WTC11 (cell line): ENCODE results near the gene TIAM2. TPM values are rescaled to one million over a fixed set of nuclear protein-coding genes. Genes with fewer than 3 reads are reported as not detected.
A peak's percentile ranks its signal among the peaks of the same experiment; 100 is the strongest.

ENCODE experiments used
- ATAC-seq: fragments of 200-7000 bp; cut with Tn5 transposase; 2 replicates; pipeline ENCODE4 v1.10.0; 2021; ENCODE audit warnings: mild to moderate bottlenecking, moderate library complexity
- CTCF ChIA-PET: fragments of 300-600 bp; sonication (Branson Sonifier 250); formaldehyde crosslinking; loops from one replicate; lab custom pipeline; 2021; ENCODE audit warnings: antibody characterized with exemption; lab: Charles Lee
- POLR2A ChIA-PET: fragments of 350-600 bp; sonication (Branson Sonifier 250); formaldehyde crosslinking; loops from one replicate; lab custom pipeline; 2021; ENCODE audit warnings: antibody characterized with exemption; lab: Charles Lee
- DNase-seq: peaks from one replicate; pipeline ENCODE4 v3.0.0; 2021; ENCODE audit warnings: low spot score
- H3K27ac Mint-ChIP-seq: 2 replicates; pipeline ENCODE4 v1.8.0; 2021; ENCODE audit warnings: mixed read lengths
- H3K27me3 Mint-ChIP-seq: 2 replicates; pipeline ENCODE4 v1.8.0; 2021; ENCODE audit warnings: low read depth, mild to moderate bottlenecking, moderate library complexity, mixed read lengths
- H3K36me3 Mint-ChIP-seq: 2 replicates; pipeline ENCODE4 v1.8.0; 2021; ENCODE audit warnings: mixed read lengths
- H3K4me1 Mint-ChIP-seq: 2 replicates; pipeline ENCODE4 v1.8.0; 2022; ENCODE audit warnings: mixed read lengths
- H3K4me3 Mint-ChIP-seq: 2 replicates; pipeline ENCODE4 v1.8.0; 2021; ENCODE audit warnings: mild to moderate bottlenecking, moderate library complexity, mixed read lengths
- H3K9me3 Mint-ChIP-seq: 2 replicates; pipeline ENCODE4 v1.8.0; 2021; ENCODE audit warnings: mixed read lengths
- ATF1 ChIP-seq: sonication (generic); formaldehyde crosslinking; IDR thresholded peaks from 2 replicates; pipeline ENCODE4 v1.8.1; 2023; ENCODE audit warnings: mild to moderate bottlenecking, moderate library complexity, missing genetic modification reagents
- CREB1 ChIP-seq: sonication (generic); formaldehyde crosslinking; IDR thresholded peaks from 2 replicates; pipeline ENCODE4 v1.8.0; 2023; ENCODE audit warnings: mild to moderate bottlenecking, missing genetic modification reagents
- ESRRA ChIP-seq: sonication (generic); formaldehyde crosslinking; IDR thresholded peaks from 2 replicates; pipeline ENCODE4 v1.8.1; 2022; ENCODE audit warnings: mild to moderate bottlenecking, missing genetic modification reagents, borderline replicate concordance
- FOXP1 ChIP-seq: sonication (generic); formaldehyde crosslinking; IDR thresholded peaks from 2 replicates; pipeline ENCODE4 v1.8.0; 2022; ENCODE audit warnings: missing genetic modification reagents, mild to moderate bottlenecking, moderate library complexity, borderline replicate concordance
- GABPB1 ChIP-seq: sonication (generic); formaldehyde crosslinking; IDR thresholded peaks from 2 replicates; pipeline ENCODE4 v1.8.1; 2023; ENCODE audit warnings: mild to moderate bottlenecking, missing genetic modification reagents
- NR1H2 ChIP-seq: sonication (generic); formaldehyde crosslinking; IDR thresholded peaks from 2 replicates; pipeline ENCODE4 v1.9.0; 2021; ENCODE audit warnings: mild to moderate bottlenecking, moderate library complexity, missing genetic modification reagents
- NR3C1 ChIP-seq: sonication (generic); formaldehyde crosslinking; conservative IDR thresholded peaks from 2 replicates; pipeline ENCODE4 v1.8.1; 2023; ENCODE audit warnings: low read depth, mild to moderate bottlenecking, missing genetic modification reagents
- SMAD4 ChIP-seq: sonication (generic); formaldehyde crosslinking; IDR thresholded peaks from 2 replicates; pipeline ENCODE4 v1.8.0; 2022; ENCODE audit warnings: mild to moderate bottlenecking, missing genetic modification reagents
- ZNF219 ChIP-seq: sonication (generic); formaldehyde crosslinking; IDR thresholded peaks from 2 replicates; pipeline ENCODE4 v1.8.0; 2023; ENCODE audit warnings: missing genetic modification reagents, mild to moderate bottlenecking, borderline replicate concordance
- ZNF423 ChIP-seq: fragments of 250-450 bp; sonication (Bioruptor Pico); IDR thresholded peaks from 2 replicates; pipeline ENCODE4 v2.1.2; 2022; ENCODE audit warnings: mild to moderate bottlenecking, moderate library complexity
- total RNA-seq: library from RNA; stranded (reverse); gene quantifications from 3 replicates; pipeline ENCODE4 v1.2.3, GENCODE V29; 2021
- TF ChIP-seq, protein P1 (sequence below): sonication (generic); formaldehyde crosslinking; IDR thresholded peaks from 2 replicates; pipeline ENCODE4 v1.8.1; 2022; ENCODE audit warnings: mild to moderate bottlenecking, missing genetic modification reagents, moderate library complexity, borderline replicate concordance
- TF ChIP-seq, protein P2 (sequence below): sonication (generic); formaldehyde crosslinking; IDR thresholded peaks from 2 replicates; pipeline ENCODE4 v1.8.0; 2022; ENCODE audit warnings: mild to moderate bottlenecking, missing genetic modification reagents
- TF ChIP-seq, protein P3 (sequence below): sonication (generic); formaldehyde crosslinking; conservative IDR thresholded peaks from 2 replicates; pipeline ENCODE4 v1.8.1; 2022; ENCODE audit warnings: mild to moderate bottlenecking, missing genetic modification reagents
- TF ChIP-seq, protein P4 (sequence below): fragments of 250-450 bp; sonication (Bioruptor Pico); IDR thresholded peaks from 2 replicates; pipeline ENCODE4 v1.9.0; 2021; ENCODE audit warnings: mild to moderate bottlenecking, borderline replicate concordance
- TF ChIP-seq, protein P5 (sequence below): sonication (generic); formaldehyde crosslinking; IDR thresholded peaks from 2 replicates; pipeline ENCODE4 v1.8.1; 2022; ENCODE audit warnings: mild to moderate bottlenecking, moderate library complexity, missing genetic modification reagents
- TF ChIP-seq, protein P6 (sequence below): fragments of 250-450 bp; sonication (Bioruptor Pico); IDR thresholded peaks from 2 replicates; pipeline ENCODE4 v2.1.2; 2022; ENCODE audit warnings: mild to moderate bottlenecking, moderate library complexity
- TF ChIP-seq, protein P7 (sequence below): sonication (generic); formaldehyde crosslinking; IDR thresholded peaks from 2 replicates; pipeline ENCODE4 v1.8.0; 2023; ENCODE audit warnings: missing genetic modification reagents
- TF ChIP-seq, protein P8 (sequence below): sonication (generic); formaldehyde crosslinking; IDR thresholded peaks from 2 replicates; pipeline ENCODE4 v1.8.0; 2022; ENCODE audit warnings: mild to moderate bottlenecking, missing genetic modification reagents

The TIAM2 gene
- total RNA-seq, 1 experiment from 2014 or later, result 15.1 TPM

GRCh38 chr6:155130161-155130853 is 135.2 kb downstream of the TIAM2 start:
- Mint-ChIP-seq H3K27ac (peak overlapping the region; percentile 63), H3K9me3 (no peaks in the 10 kb centered on the region), H3K27me3 (no peaks in the 10 kb centered on the region), H3K4me1 (peaks cover 20% of the 10 kb centered on the region), H3K4me3 (no peak overlapping the region), H3K36me3 (peaks cover 7% of the 10 kb centered on the region; the same call in 1 of the 2 replicates)
- TF ChIP-seq FOXP1 (no peak), CREB1 (CRISPR knock-in tag) (no peak)
- POLR2A ChIA-PET, result no interaction called here
- peak; percentile 31; the same call in 1 of the 2 replicates for ATAC-seq
- no peak for DNase-seq
- CTCF ChIA-PET, result no interaction called here

- Mint-ChIP-seq H3K36me3 (peaks cover 13% of the 10 kb centered on the region), H3K27me3 (no peaks in the 10 kb centered on the region)
- POLR2A ChIA-PET, result no interaction called here
These were observed 137.5 kb downstream of the TIAM2 start for GRCh38 chr6:155132617-155133016.

GRCh38 chr6:155141002-155141401 is 145.9 kb downstream of the TIAM2 start:
- Mint-ChIP-seq H3K4me1 (peaks cover 58% of the 10 kb centered on the region), H3K4me3 (no peak overlapping the region), H3K9me3 (no peaks in the 10 kb centered on the region), H3K27ac (no peak overlapping the region), H3K36me3 (peaks cover 25% of the 10 kb centered on the region; the same call in 1 of the 2 replicates), H3K27me3 (no peaks in the 10 kb centered on the region)
- ATAC-seq (no peak), DNase-seq (no peak)
- CTCF ChIA-PET, result interaction anchor here (1.9 kb wide), 1 partner anchor 11 kb away, joined by 4 read pairs; no protein-coding TSS in a partner anchor
- POLR2A ChIA-PET, result no interaction called here
- TF ChIP-seq, protein P1, sequence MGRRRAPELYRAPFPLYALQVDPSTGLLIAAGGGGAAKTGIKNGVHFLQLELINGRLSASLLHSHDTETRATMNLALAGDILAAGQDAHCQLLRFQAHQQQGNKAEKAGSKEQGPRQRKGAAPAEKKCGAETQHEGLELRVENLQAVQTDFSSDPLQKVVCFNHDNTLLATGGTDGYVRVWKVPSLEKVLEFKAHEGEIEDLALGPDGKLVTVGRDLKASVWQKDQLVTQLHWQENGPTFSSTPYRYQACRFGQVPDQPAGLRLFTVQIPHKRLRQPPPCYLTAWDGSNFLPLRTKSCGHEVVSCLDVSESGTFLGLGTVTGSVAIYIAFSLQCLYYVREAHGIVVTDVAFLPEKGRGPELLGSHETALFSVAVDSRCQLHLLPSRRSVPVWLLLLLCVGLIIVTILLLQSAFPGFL (CRISPR knock-in tag), result no peak
- TF ChIP-seq, protein P2, sequence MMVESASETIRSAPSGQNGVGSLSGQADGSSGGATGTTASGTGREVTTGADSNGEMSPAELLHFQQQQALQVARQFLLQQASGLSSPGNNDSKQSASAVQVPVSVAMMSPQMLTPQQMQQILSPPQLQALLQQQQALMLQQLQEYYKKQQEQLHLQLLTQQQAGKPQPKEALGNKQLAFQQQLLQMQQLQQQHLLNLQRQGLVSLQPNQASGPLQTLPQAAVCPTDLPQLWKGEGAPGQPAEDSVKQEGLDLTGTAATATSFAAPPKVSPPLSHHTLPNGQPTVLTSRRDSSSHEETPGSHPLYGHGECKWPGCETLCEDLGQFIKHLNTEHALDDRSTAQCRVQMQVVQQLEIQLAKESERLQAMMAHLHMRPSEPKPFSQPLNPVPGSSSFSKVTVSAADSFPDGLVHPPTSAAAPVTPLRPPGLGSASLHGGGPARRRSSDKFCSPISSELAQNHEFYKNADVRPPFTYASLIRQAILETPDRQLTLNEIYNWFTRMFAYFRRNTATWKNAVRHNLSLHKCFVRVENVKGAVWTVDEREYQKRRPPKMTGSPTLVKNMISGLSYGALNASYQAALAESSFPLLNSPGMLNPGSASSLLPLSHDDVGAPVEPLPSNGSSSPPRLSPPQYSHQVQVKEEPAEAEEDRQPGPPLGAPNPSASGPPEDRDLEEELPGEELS, result no peak
- TF ChIP-seq SMAD4 (CRISPR knock-in tag) (no peak), ESRRA (CRISPR knock-in tag) (no peak), CREB1 (CRISPR knock-in tag) (no peak), GABPB1 (CRISPR knock-in tag) (no peak)
- TF ChIP-seq, protein P3, sequence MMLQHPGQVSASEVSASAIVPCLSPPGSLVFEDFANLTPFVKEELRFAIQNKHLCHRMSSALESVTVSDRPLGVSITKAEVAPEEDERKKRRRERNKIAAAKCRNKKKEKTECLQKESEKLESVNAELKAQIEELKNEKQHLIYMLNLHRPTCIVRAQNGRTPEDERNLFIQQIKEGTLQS (CRISPR knock-in tag), result no peak
- TF ChIP-seq, protein P4, sequence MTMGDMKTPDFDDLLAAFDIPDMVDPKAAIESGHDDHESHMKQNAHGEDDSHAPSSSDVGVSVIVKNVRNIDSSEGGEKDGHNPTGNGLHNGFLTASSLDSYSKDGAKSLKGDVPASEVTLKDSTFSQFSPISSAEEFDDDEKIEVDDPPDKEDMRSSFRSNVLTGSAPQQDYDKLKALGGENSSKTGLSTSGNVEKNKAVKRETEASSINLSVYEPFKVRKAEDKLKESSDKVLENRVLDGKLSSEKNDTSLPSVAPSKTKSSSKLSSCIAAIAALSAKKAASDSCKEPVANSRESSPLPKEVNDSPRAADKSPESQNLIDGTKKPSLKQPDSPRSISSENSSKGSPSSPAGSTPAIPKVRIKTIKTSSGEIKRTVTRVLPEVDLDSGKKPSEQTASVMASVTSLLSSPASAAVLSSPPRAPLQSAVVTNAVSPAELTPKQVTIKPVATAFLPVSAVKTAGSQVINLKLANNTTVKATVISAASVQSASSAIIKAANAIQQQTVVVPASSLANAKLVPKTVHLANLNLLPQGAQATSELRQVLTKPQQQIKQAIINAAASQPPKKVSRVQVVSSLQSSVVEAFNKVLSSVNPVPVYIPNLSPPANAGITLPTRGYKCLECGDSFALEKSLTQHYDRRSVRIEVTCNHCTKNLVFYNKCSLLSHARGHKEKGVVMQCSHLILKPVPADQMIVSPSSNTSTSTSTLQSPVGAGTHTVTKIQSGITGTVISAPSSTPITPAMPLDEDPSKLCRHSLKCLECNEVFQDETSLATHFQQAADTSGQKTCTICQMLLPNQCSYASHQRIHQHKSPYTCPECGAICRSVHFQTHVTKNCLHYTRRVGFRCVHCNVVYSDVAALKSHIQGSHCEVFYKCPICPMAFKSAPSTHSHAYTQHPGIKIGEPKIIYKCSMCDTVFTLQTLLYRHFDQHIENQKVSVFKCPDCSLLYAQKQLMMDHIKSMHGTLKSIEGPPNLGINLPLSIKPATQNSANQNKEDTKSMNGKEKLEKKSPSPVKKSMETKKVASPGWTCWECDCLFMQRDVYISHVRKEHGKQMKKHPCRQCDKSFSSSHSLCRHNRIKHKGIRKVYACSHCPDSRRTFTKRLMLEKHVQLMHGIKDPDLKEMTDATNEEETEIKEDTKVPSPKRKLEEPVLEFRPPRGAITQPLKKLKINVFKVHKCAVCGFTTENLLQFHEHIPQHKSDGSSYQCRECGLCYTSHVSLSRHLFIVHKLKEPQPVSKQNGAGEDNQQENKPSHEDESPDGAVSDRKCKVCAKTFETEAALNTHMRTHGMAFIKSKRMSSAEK (CRISPR knock-in tag), result no peak
- TF ChIP-seq, protein P5, sequence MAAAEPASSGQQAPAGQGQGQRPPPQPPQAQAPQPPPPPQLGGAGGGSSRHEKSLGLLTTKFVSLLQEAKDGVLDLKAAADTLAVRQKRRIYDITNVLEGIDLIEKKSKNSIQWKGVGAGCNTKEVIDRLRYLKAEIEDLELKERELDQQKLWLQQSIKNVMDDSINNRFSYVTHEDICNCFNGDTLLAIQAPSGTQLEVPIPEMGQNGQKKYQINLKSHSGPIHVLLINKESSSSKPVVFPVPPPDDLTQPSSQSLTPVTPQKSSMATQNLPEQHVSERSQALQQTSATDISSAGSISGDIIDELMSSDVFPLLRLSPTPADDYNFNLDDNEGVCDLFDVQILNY (CRISPR knock-in tag), result no peak
- TF ChIP-seq, protein P6, sequence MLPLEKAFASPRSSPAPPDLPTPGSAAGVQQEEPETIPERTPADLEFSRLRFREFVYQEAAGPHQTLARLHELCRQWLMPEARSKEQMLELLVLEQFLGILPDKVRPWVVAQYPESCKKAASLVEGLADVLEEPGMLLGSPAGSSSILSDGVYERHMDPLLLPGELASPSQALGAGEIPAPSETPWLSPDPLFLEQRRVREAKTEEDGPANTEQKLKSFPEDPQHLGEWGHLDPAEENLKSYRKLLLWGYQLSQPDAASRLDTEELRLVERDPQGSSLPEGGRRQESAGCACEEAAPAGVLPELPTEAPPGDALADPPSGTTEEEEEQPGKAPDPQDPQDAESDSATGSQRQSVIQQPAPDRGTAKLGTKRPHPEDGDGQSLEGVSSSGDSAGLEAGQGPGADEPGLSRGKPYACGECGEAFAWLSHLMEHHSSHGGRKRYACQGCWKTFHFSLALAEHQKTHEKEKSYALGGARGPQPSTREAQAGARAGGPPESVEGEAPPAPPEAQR (CRISPR knock-in tag), result no peak

More at GRCh38 chr6:155132617-155133016, 137.5 kb downstream of the TIAM2 start:
- CTCF ChIA-PET, result no interaction called here
- Mint-ChIP-seq H3K9me3 (no peaks in the 10 kb centered on the region), H3K4me3 (no peak overlapping the region), H3K27ac (no peak overlapping the region; the same call in 1 of the 2 replicates), H3K4me1 (peaks cover 25% of the 10 kb centered on the region)
- TF ChIP-seq NR3C1, result no peak
- TF ChIP-seq ATF1 (CRISPR knock-in tag), result no peak
- no peak for TF ChIP-seq ZNF423 (CRISPR knock-in tag)
- TF ChIP-seq, protein P2, result no peak
- TF ChIP-seq, protein P7, sequence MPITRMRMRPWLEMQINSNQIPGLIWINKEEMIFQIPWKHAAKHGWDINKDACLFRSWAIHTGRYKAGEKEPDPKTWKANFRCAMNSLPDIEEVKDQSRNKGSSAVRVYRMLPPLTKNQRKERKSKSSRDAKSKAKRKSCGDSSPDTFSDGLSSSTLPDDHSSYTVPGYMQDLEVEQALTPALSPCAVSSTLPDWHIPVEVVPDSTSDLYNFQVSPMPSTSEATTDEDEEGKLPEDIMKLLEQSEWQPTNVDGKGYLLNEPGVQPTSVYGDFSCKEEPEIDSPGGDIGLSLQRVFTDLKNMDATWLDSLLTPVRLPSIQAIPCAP (CRISPR knock-in tag), result no peak
- TF ChIP-seq ZNF219 (CRISPR knock-in tag), result no peak
- no peak for TF ChIP-seq GABPB1 (CRISPR knock-in tag)
- TF ChIP-seq, protein P8, sequence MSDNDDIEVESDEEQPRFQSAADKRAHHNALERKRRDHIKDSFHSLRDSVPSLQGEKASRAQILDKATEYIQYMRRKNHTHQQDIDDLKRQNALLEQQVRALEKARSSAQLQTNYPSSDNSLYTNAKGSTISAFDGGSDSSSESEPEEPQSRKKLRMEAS (CRISPR knock-in tag), result no peak
- TF ChIP-seq NR1H2 (CRISPR knock-in tag), result no peak
- ATAC-seq, result no peak
- DNase-seq, result no peak
